Endothelial cell of umbilical vein (primary cell): Measurements from ENCODE around the gene PLEKHO1.

Experiments used
- EZH2 ChIP-seq: IDR thresholded peaks from 2 replicates; pipeline ENCODE4 v1.6.1; 2012; ENCODE audit warnings: borderline replicate concordance, low read depth, mild to moderate bottlenecking, moderate library complexity, low read length, inconsistent platforms; ENCODE audit not compliant: severe bottlenecking
- MYC ChIP-seq: IDR thresholded peaks from one replicate; pipeline ENCODE4 v1.6.1; 2011; ENCODE audit warnings: mild to moderate bottlenecking, low read depth, low read length
- POLR2A ChIP-seq: IDR thresholded peaks from 2 replicates; pipeline ENCODE4 v1.6.1; 2012; ENCODE audit warnings: low read depth, mild to moderate bottlenecking, control low read depth, low read length
- POLR2AphosphoS5 ChIP-seq: IDR thresholded peaks from 2 replicates; pipeline ENCODE4 v1.6.1; 2012; ENCODE audit warnings: low read depth, mild to moderate bottlenecking, control low read depth, low read length, moderate library complexity; ENCODE audit not compliant: insufficient read depth
- TF ChIP-seq, protein P1 (sequence below), 2 donors: IDR thresholded peaks; 1 replicate in 1 of 2; 2 replicates in 1 of 2; pipeline ENCODE4 v1.5.1; 2011; ENCODE audit warnings: low read length in 2 of 2, mild to moderate bottlenecking in 2 of 2, moderate library complexity in 2 of 2, control low read depth in 1 of 2, inconsistent platforms in 1 of 2, low read depth in 1 of 2; ENCODE audit not compliant: insufficient read depth in 1 of 2; ENCODE audit errors: extremely low read depth in 1 of 2
- TF ChIP-seq, protein P2 (sequence below): IDR thresholded peaks from 2 replicates; pipeline ENCODE4 v1.6.1; 2011; ENCODE audit not compliant: insufficient read depth, insufficient read length

GRCh38 chr1:150126811-150127210 lies 22.9 kb upstream of the PLEKHO1 start:
- TF ChIP-seq, protein P1, sequence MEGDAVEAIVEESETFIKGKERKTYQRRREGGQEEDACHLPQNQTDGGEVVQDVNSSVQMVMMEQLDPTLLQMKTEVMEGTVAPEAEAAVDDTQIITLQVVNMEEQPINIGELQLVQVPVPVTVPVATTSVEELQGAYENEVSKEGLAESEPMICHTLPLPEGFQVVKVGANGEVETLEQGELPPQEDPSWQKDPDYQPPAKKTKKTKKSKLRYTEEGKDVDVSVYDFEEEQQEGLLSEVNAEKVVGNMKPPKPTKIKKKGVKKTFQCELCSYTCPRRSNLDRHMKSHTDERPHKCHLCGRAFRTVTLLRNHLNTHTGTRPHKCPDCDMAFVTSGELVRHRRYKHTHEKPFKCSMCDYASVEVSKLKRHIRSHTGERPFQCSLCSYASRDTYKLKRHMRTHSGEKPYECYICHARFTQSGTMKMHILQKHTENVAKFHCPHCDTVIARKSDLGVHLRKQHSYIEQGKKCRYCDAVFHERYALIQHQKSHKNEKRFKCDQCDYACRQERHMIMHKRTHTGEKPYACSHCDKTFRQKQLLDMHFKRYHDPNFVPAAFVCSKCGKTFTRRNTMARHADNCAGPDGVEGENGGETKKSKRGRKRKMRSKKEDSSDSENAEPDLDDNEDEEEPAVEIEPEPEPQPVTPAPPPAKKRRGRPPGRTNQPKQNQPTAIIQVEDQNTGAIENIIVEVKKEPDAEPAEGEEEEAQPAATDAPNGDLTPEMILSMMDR (IDR thresholded peaks at IDR 0.05; ENCODE audit: extremely low read depth in 1 of 2, insufficient read depth in 1 of 2, low read depth in 1 of 2, low read length in 2 of 2) = no peak
- TF ChIP-seq, protein P2, sequence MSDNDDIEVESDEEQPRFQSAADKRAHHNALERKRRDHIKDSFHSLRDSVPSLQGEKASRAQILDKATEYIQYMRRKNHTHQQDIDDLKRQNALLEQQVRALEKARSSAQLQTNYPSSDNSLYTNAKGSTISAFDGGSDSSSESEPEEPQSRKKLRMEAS = no peak
- TF ChIP-seq POLR2AphosphoS5 (no peak), POLR2A (no peak), EZH2 (no peak), MYC (no peak)
